Esophagus muscularis mucosa (tissue), 3 donors: Measurements from ENCODE around the gene GLIS1.

Experiments used
- EP300 ChIP-seq: sonication (generic); formaldehyde crosslinking; IDR thresholded peaks from one replicate; pipeline ENCODE4 v1.6.1; 2017; ENCODE audit warnings: antibody characterized with exemption
- TF ChIP-seq, protein P1 (sequence below), 3 experiments: fragments of 200-600 bp in 2 of 3; fragments of 450-650 bp in 1 of 3; sonication (generic) in 2 of 3; IDR thresholded peaks; one replicate each; pipeline ENCODE4 v1.5.1; 2017 to 2019; ENCODE audit warnings: antibody characterized with exemption in 3 of 3, mild to moderate bottlenecking in 2 of 3, moderate library complexity in 1 of 3

DNA sequence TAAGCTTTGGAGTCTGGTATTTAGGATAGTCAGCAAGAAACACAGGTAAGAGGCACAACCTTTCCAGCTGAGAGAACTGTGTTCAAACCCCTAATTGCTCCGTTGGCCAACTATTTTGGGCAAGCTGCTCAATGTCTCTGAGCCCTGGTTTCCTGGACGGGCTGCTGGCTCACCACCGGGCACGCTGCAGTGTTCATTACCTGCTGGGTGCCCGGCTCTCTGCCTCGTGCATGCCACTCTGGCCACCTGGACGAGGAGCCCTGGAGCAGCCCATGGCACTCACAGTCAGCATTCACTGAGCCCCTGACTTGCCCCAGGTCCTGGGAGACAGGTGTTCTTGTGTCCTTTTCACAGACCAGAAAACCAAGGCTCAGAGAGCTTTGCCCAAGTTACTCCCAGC, 228.7 kb downstream of the GLIS1 start:
- TF ChIP-seq, protein P1, sequence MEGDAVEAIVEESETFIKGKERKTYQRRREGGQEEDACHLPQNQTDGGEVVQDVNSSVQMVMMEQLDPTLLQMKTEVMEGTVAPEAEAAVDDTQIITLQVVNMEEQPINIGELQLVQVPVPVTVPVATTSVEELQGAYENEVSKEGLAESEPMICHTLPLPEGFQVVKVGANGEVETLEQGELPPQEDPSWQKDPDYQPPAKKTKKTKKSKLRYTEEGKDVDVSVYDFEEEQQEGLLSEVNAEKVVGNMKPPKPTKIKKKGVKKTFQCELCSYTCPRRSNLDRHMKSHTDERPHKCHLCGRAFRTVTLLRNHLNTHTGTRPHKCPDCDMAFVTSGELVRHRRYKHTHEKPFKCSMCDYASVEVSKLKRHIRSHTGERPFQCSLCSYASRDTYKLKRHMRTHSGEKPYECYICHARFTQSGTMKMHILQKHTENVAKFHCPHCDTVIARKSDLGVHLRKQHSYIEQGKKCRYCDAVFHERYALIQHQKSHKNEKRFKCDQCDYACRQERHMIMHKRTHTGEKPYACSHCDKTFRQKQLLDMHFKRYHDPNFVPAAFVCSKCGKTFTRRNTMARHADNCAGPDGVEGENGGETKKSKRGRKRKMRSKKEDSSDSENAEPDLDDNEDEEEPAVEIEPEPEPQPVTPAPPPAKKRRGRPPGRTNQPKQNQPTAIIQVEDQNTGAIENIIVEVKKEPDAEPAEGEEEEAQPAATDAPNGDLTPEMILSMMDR (IDR thresholded peaks at IDR 0.05) = no peak
- TF ChIP-seq EP300 = no peak
